Suprapubic skin (tissue), 4 donors: Measurements from ENCODE around the gene DENND2A. TPM values are rescaled to one million over a fixed set of nuclear protein-coding genes. Genes with fewer than 3 reads are reported as not detected.

ENCODE experiments used
- DNase-seq, 2 donors: peaks; one replicate each; pipeline ENCODE4 v3.0.0-alpha.2; 2019; ENCODE audit warnings: low spot score in 2 of 2
- H3K27ac ChIP-seq: fragments of 200-600 bp; sonication (generic); one replicate; pipeline ENCODE4 v1.5.1; 2019
- H3K27me3 ChIP-seq: fragments of 200-600 bp; sonication (generic); one replicate; pipeline ENCODE4 v1.5.1; 2019
- H3K36me3 ChIP-seq: fragments of 200-600 bp; sonication (generic); one replicate; pipeline ENCODE4 v1.5.1; 2019
- H3K4me1 ChIP-seq: fragments of 200-600 bp; sonication (generic); one replicate; pipeline ENCODE4 v1.5.1; 2019
- H3K4me3 ChIP-seq: fragments of 200-600 bp; sonication (generic); one replicate; pipeline ENCODE4 v1.5.1; 2019; ENCODE audit warnings: mild to moderate bottlenecking
- H3K9me3 ChIP-seq: fragments of 200-600 bp; sonication (generic); one replicate; pipeline ENCODE4 v1.5.1; 2019
- CTCF ChIP-seq, 2 donors: fragments of 200-600 bp in 1 of 2; fragments of 450-650 bp in 1 of 2; sonication (generic) in 1 of 2; IDR thresholded peaks; one replicate each; pipeline ENCODE4 v1.5.1; 2016 to 2019; ENCODE audit warnings: antibody characterized with exemption in 2 of 2, mild to moderate bottlenecking in 1 of 2, moderate library complexity in 1 of 2
- EP300 ChIP-seq: sonication (generic); formaldehyde crosslinking; IDR thresholded peaks from one replicate; pipeline ENCODE4 v1.6.1; 2017; ENCODE audit warnings: antibody characterized with exemption
- POLR2A ChIP-seq, 2 donors: fragments of 450-650 bp; IDR thresholded peaks; one replicate each; pipeline ENCODE4 v1.6.1; 2017; ENCODE audit warnings: antibody characterized with exemption in 2 of 2, mild to moderate bottlenecking in 2 of 2, moderate library complexity in 2 of 2
- POLR2AphosphoS5 ChIP-seq, 3 donors: sonication (generic); formaldehyde crosslinking; IDR thresholded peaks; one replicate each; pipeline ENCODE4 v1.6.1; 2017; ENCODE audit warnings: antibody characterized with exemption in 3 of 3
- WGBS: methylation state at CpG from one replicate; pipeline ENCODE4 v1.1.5; 2018; 5-methylcytosine and 5-hydroxymethylcytosine counted together
- total RNA-seq, 4 donors: library from RNA; depleted of rRNA; stranded (reverse); fragments of >200 nt; gene quantifications; one replicate each; pipeline ENCODE4 v1.1.0, GENCODE V29; 2016

DENND2A gene
- total RNA-seq, 4 donors from 2014 or later: 0.99 to 5.1 (median 2.2) TPM

GRCh38 chr7:140595468-140596092 lies 45.0 kb downstream of the DENND2A start:
- H3K4me3 ChIP-seq: no peak overlapping the region
- no peaks in the 10 kb centered on the region for H3K27me3 ChIP-seq
- H3K9me3 ChIP-seq: no peaks in the 10 kb centered on the region
- no peak for DNase-seq
- no peaks in the 10 kb centered on the region for H3K36me3 ChIP-seq
- TF ChIP-seq POLR2AphosphoS5 (IDR thresholded peaks at IDR 0.05): no peak
- TF ChIP-seq EP300: no peak
- TF ChIP-seq POLR2A (IDR thresholded peaks at IDR 0.05): no peak
- no peak for TF ChIP-seq CTCF (IDR thresholded peaks at IDR 0.05)
- WGBS: 78% methylated on average over 14 of the region's 15 CpGs
- H3K27ac ChIP-seq: no peak overlapping the region
- no peaks in the 10 kb centered on the region for H3K4me1 ChIP-seq

GRCh38 chr7:140594131-140594691 lies 46.4 kb downstream of the DENND2A start:
- DNase-seq: no peak
- Histone ChIP-seq H3K27ac (no peak overlapping the region), H3K4me1 (no peaks in the 10 kb centered on the region)

GRCh38 chr7:140593672-140593982 lies 47.0 kb downstream of the DENND2A start:
- WGBS: 74% methylated on average over 4 of the region's 4 CpGs
- no peak for DNase-seq
- no peaks in the 10 kb centered on the region for H3K27me3 ChIP-seq
- no peak overlapping the region for H3K4me3 ChIP-seq
- no peaks in the 10 kb centered on the region for H3K4me1 ChIP-seq
- H3K36me3 ChIP-seq: no peaks in the 10 kb centered on the region
- H3K27ac ChIP-seq: no peak overlapping the region
- H3K9me3 ChIP-seq: no peaks in the 10 kb centered on the region
- TF ChIP-seq POLR2A (IDR thresholded peaks at IDR 0.05) (no peak), EP300 (no peak), POLR2AphosphoS5 (IDR thresholded peaks at IDR 0.05) (no peak), CTCF (IDR thresholded peaks at IDR 0.05) (no peak)

More at GRCh38 chr7:140594131-140594691, 46.4 kb downstream of the DENND2A start:
- Histone ChIP-seq H3K9me3 (no peaks in the 10 kb centered on the region), H3K4me3 (no peak overlapping the region), H3K27me3 (no peaks in the 10 kb centered on the region), H3K36me3 (no peaks in the 10 kb centered on the region)
- 96% methylated on average over 13 of the region's 13 CpGs for WGBS
- TF ChIP-seq CTCF (IDR thresholded peaks at IDR 0.05) (no peak), EP300 (no peak), POLR2A (IDR thresholded peaks at IDR 0.05) (no peak), POLR2AphosphoS5 (IDR thresholded peaks at IDR 0.05) (no peak)

- H3K27ac ChIP-seq: no peak overlapping the region
- no peaks in the 10 kb centered on the region for H3K4me1 ChIP-seq
- DNase-seq: no peak
- no peak overlapping the region for H3K4me3 ChIP-seq
- H3K36me3 ChIP-seq: no peaks in the 10 kb centered on the region
- no peaks in the 10 kb centered on the region for H3K27me3 ChIP-seq
- no peaks in the 10 kb centered on the region for H3K9me3 ChIP-seq
- WGBS: 80% methylated on average over 9 of the region's 9 CpGs
- TF ChIP-seq CTCF (IDR thresholded peaks at IDR 0.05) (no peak), POLR2A (IDR thresholded peaks at IDR 0.05) (no peak), POLR2AphosphoS5 (IDR thresholded peaks at IDR 0.05) (no peak), EP300 (no peak)
Measured at GRCh38 chr7:140592964-140593671, 47.5 kb downstream of the DENND2A start.

GRCh38 chr7:140591180-140591902 lies 49.3 kb downstream of the DENND2A start:
- Histone ChIP-seq H3K27ac (no peak overlapping the region), H3K27me3 (no peaks in the 10 kb centered on the region), H3K36me3 (peaks cover 2% of the 10 kb centered on the region), H3K4me1 (no peaks in the 10 kb centered on the region), H3K4me3 (no peak overlapping the region), H3K9me3 (no peaks in the 10 kb centered on the region)
- no peak for TF ChIP-seq CTCF (IDR thresholded peaks at IDR 0.05)
- no peak for TF ChIP-seq POLR2A (IDR thresholded peaks at IDR 0.05)
- no peak for TF ChIP-seq EP300
- no peak for TF ChIP-seq POLR2AphosphoS5 (IDR thresholded peaks at IDR 0.05)
- 61% methylated on average over 3 of the region's 3 CpGs for WGBS
- no peak for DNase-seq
